GM12878 (cell line): ENCODE data around the gene RBPMS2. TPM values are rescaled to one million over a fixed set of nuclear protein-coding genes. Genes with fewer than 3 reads are reported as not detected.

ENCODE experiments used
- ATAC-seq: fragments of 200-7000 bp; cut with Tn5 transposase; 3 replicates; pipeline ENCODE4 v1.9.1; 2020; ENCODE audit warnings: mild to moderate bottlenecking, moderate library complexity
- BruUV-seq: library from RNA; stranded (reverse); fragments of 400-500 nt; replicated peaks from 2 replicates; lab custom pipeline; 2021; lab: Mats Ljungman, UMichigan
- CTCF ChIA-PET: fragments of 300-600 bp; sonication (Branson Sonifier 250); formaldehyde crosslinking; extraction: SDS; loops from one replicate; lab custom pipeline; 2021; ENCODE audit warnings: inconsistent platforms; lab: Yijun Ruan, JAX
- POLR2A ChIA-PET: fragments of 350-600 bp; formaldehyde crosslinking; extraction: SDS; loops from one replicate; lab custom pipeline; 2021; ENCODE audit warnings: inconsistent platforms; lab: Charles Lee
- RAD21 ChIA-PET: fragments of 300-600 bp; sonication (Branson Sonifier 250); formaldehyde crosslinking; loops from one replicate; lab custom pipeline; 2023; ENCODE audit warnings: antibody characterized with exemption; ENCODE audit not compliant: unreplicated experiment; lab: Charles Lee
- SMC1A ChIA-PET: fragments of 300-600 bp; sonication (Branson Sonifier 250); formaldehyde crosslinking; loops from one replicate; lab custom pipeline; 2023; ENCODE audit not compliant: unreplicated experiment, uncharacterized antibody; lab: Charles Lee
- DNase-seq: peaks from one replicate; pipeline ENCODE4 v3.0.0-alpha.2; 2011; ENCODE audit warnings: low read depth, low spot score
- FAIRE-seq: peaks from 3 replicates; lab custom pipeline; 2011; peaks lifted over from hg19 to GRCh38; lab: Jason Lieb, UNC
- H2AFZ ChIP-seq: 2 replicates; pipeline ENCODE4 v1.6.0; 2011; ENCODE audit warnings: low read depth, low read length, control low read depth; ENCODE audit not compliant: control insufficient read depth
- H3K27ac ChIP-seq: 2 replicates; pipeline ENCODE4 v1.5.1; 2011; ENCODE audit warnings: control low read depth; ENCODE audit not compliant: control insufficient read depth, insufficient read depth
- H3K27me3 ChIP-seq, 2 experiments: replicated peaks in 1 of 2; 2 replicates each; pipeline versions ENCODE4 v1.6.0 to v1.6.1; 2011; ENCODE audit warnings: low read length in 1 of 2; ENCODE audit not compliant: control insufficient read depth in 2 of 2, insufficient read depth in 2 of 2
- H3K36me3 ChIP-seq, 2 experiments: 2 replicates each; pipeline ENCODE4 v1.5.1; 2011; ENCODE audit warnings: low read length in 1 of 2; ENCODE audit not compliant: control insufficient read depth in 2 of 2, insufficient read depth in 2 of 2
- H3K4me1 ChIP-seq: 2 replicates; pipeline ENCODE4 v1.6.1; 2011; ENCODE audit warnings: mild to moderate bottlenecking, low read length, moderate library complexity, mixed read lengths; ENCODE audit not compliant: control insufficient read depth, insufficient read depth
- H3K4me2 ChIP-seq: 2 replicates; pipeline ENCODE4 v1.6.0; 2011; ENCODE audit warnings: control low read depth; ENCODE audit not compliant: control insufficient read depth, insufficient read depth
- H3K4me3 ChIP-seq: fragments of 200-600 bp; sonication (generic); 2 replicates; pipeline ENCODE4 v1.5.1; 2016
- H3K79me2 ChIP-seq: 2 replicates; pipeline ENCODE4 v1.6.0; 2011; ENCODE audit warnings: low read length; ENCODE audit not compliant: control insufficient read depth, insufficient read depth
- H3K9ac ChIP-seq: 2 replicates; pipeline ENCODE4 v1.8.0; 2011; ENCODE audit warnings: low read length, control low read depth, mixed read lengths; ENCODE audit not compliant: control insufficient read depth, insufficient read depth
- H3K9me3 ChIP-seq: replicated peaks from 3 replicates; pipeline ENCODE4 v1.5.1; 2011; ENCODE audit warnings: mild to moderate bottlenecking, low read length; ENCODE audit not compliant: control insufficient read depth, insufficient read depth
- H4K20me1 ChIP-seq: 2 replicates; pipeline ENCODE4 v1.6.0; 2011; ENCODE audit not compliant: control insufficient read depth, insufficient read depth
- ATF3 ChIP-seq: IDR thresholded peaks from 2 replicates; pipeline ENCODE4 v1.6.1; 2011; ENCODE audit warnings: low read depth, mild to moderate bottlenecking, low read length, moderate library complexity, borderline replicate concordance; ENCODE audit errors: extremely low read depth
- LARP7 ChIP-seq: fragments of 450-650 bp; IDR thresholded peaks from 2 replicates; pipeline ENCODE4 v1.6.1; 2017; ENCODE audit warnings: mild to moderate bottlenecking
- NKRF ChIP-seq: fragments of 450-650 bp; conservative IDR thresholded peaks from 2 replicates; pipeline ENCODE4 v1.6.1; 2017; ENCODE audit warnings: mild to moderate bottlenecking, moderate library complexity
- TCF12 ChIP-seq: IDR thresholded peaks from 2 replicates; pipeline ENCODE4 v1.6.1; 2011; ENCODE audit warnings: low read depth, mild to moderate bottlenecking, low read length
- WGBS: methylation state at CpG from one replicate; pipeline ENCODE4 v1.1.6; 2016; ENCODE audit warnings: low lambda C conversion rate; ENCODE audit not compliant: insufficient replicate concordance, insufficient coverage; ENCODE audit errors: missing lambda C conversion rate; 5-methylcytosine and 5-hydroxymethylcytosine counted together
- in situ Hi-C: fragments of 300-500 bp; cut with MboI; formaldehyde crosslinking; loops from 9 replicates; pipeline ENCODE4 v1.14.3; 2018; ENCODE audit warnings: mixed read lengths
- intact Hi-C: fragments of 100-400 bp; cut with micrococcal nuclease; formaldehyde crosslinking; loops from one replicate; pipeline ENCODE4 v1.14.2; 2022; ENCODE audit not compliant: unreplicated experiment
- polyA plus RNA-seq, 11 experiments: library from polyadenylated mRNA; depleted of rRNA in 4 of 11; unstranded in 6 of 11; stranded (reverse) in 5 of 11; fragments of >200 nt; fragmentation: Nextera tagmentation in 4 of 11; fragmentation: Illumina TruSeq in 1 of 11; extraction: Ambion mirVana in 4 of 11; extraction: Trizol in 1 of 11; gene quantifications; 1 replicate in 1 of 11; 2 replicates in 10 of 11; pipeline versions ENCODE4 v1.2.1 to v1.2.3, GENCODE V29; 2011 to 2016; ENCODE audit warnings: inconsistent platforms in 2 of 11, missing spikeins in 2 of 11, low read depth in 1 of 11
- total RNA-seq, 4 experiments: library from RNA; depleted of rRNA in 3 of 4; stranded (reverse); fragments of >200 nt in 3 of 4; fragmentation: Illumina TruSeq in 1 of 4; extraction: Trizol in 1 of 4; gene quantifications; 2 replicates each; pipeline versions ENCODE4 v1.2.1 to v1.2.3, GENCODE V29; 2013 to 2021
- TF ChIP-seq, protein P1 (sequence below): fragments of 450-650 bp; IDR thresholded peaks from 2 replicates; pipeline ENCODE4 v1.6.1; 2016; ENCODE audit warnings: mild to moderate bottlenecking, moderate library complexity, borderline replicate concordance
- TF ChIP-seq, protein P2 (sequence below): fragments of 450-650 bp; IDR thresholded peaks from 2 replicates; pipeline ENCODE4 v1.6.1; 2016; ENCODE audit warnings: mild to moderate bottlenecking

RBPMS2 gene
- total and polyA plus RNA-seq, 10 of the 15 experiments (the other 5 are each of a cell fraction or from before 2014, with no cell fraction given) = 0.06 to 0.31 (median 0.19) TPM; not detected in 3

- H3K27me3 ChIP-seq = no peaks in the 10 kb centered on the region
- H2AFZ ChIP-seq = peak overlapping the region; percentile 96
- TF ChIP-seq LARP7 (0 out of 2 replicates have a peak, but pooled peaks have one; percentile 39), NKRF (0 out of 2 replicates have a peak, but pooled peaks have one; percentile 3), ATF3 (no peak), TCF12 (no peak)
- TF ChIP-seq, protein P1, sequence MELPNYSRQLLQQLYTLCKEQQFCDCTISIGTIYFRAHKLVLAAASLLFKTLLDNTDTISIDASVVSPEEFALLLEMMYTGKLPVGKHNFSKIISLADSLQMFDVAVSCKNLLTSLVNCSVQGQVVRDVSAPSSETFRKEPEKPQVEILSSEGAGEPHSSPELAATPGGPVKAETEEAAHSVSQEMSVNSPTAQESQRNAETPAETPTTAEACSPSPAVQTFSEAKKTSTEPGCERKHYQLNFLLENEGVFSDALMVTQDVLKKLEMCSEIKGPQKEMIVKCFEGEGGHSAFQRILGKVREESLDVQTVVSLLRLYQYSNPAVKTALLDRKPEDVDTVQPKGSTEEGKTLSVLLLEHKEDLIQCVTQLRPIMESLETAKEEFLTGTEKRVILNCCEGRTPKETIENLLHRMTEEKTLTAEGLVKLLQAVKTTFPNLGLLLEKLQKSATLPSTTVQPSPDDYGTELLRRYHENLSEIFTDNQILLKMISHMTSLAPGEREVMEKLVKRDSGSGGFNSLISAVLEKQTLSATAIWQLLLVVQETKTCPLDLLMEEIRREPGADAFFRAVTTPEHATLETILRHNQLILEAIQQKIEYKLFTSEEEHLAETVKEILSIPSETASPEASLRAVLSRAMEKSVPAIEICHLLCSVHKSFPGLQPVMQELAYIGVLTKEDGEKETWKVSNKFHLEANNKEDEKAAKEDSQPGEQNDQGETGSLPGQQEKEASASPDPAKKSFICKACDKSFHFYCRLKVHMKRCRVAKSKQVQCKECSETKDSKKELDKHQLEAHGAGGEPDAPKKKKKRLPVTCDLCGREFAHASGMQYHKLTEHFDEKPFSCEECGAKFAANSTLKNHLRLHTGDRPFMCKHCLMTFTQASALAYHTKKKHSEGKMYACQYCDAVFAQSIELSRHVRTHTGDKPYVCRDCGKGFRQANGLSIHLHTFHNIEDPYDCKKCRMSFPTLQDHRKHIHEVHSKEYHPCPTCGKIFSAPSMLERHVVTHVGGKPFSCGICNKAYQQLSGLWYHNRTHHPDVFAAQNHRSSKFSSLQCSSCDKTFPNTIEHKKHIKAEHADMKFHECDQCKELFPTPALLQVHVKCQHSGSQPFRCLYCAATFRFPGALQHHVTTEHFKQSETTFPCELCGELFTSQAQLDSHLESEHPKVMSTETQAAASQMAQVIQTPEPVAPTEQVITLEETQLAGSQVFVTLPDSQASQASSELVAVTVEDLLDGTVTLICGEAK = peak; percentile 21; the same call in 1 of the 2 replicates
- TF ChIP-seq, protein P2, sequence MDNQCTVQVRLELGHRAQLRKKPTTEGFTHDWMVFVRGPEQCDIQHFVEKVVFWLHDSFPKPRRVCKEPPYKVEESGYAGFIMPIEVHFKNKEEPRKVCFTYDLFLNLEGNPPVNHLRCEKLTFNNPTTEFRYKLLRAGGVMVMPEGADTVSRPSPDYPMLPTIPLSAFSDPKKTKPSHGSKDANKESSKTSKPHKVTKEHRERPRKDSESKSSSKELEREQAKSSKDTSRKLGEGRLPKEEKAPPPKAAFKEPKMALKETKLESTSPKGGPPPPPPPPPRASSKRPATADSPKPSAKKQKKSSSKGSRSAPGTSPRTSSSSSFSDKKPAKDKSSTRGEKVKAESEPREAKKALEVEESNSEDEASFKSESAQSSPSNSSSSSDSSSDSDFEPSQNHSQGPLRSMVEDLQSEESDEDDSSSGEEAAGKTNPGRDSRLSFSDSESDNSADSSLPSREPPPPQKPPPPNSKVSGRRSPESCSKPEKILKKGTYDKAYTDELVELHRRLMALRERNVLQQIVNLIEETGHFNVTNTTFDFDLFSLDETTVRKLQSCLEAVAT = peak; percentile 83
- no peaks in the 10 kb centered on the region for H3K9me3 ChIP-seq
- peak overlapping the region; percentile 59 for H3K27ac ChIP-seq
- POLR2A ChIA-PET = interaction anchor here (1.6 kb wide), 1 partner anchor 9 kb away, joined by 3 read pairs; no protein-coding TSS in a partner anchor
- BruUV-seq = no TSS peak
- H3K4me2 ChIP-seq = peak overlapping the region; percentile 84
- CTCF ChIA-PET = interaction anchor here (1.2 kb wide), 1 partner anchor 24 kb away, joined by 4 read pairs; no protein-coding TSS in a partner anchor
- peak overlapping the region; percentile 75 for H3K9ac ChIP-seq
- H3K79me2 ChIP-seq = peaks cover 43% of the 10 kb centered on the region
- 76% methylated on average over 7 of the region's 7 CpGs for WGBS
- intact Hi-C loops = no loop called here
- DNase-seq (no peak), FAIRE-seq (peak; percentile 7), ATAC-seq (no peak)
- SMC1A ChIA-PET = interaction anchor here (0.7 kb wide), 1 partner anchor 25 kb away, joined by 3 read pairs; no protein-coding TSS in a partner anchor
- in situ Hi-C loops = no loop called here
- H4K20me1 ChIP-seq = peaks cover 3% of the 10 kb centered on the region; the same call in 1 of the 2 replicates
- RAD21 ChIA-PET = interaction anchor here (1.5 kb wide), 1 partner anchor 24 kb away, joined by 3 read pairs; no protein-coding TSS in a partner anchor
- peaks cover 19% of the 10 kb centered on the region for H3K4me1 ChIP-seq
- no peaks in the 10 kb centered on the region for H3K36me3 ChIP-seq
- peak overlapping the region; percentile 94 for H3K4me3 ChIP-seq
Measured at GRCh38 chr15:64703632-64703959, 71.8 kb downstream of the RBPMS2 start.
